HG02970 (cell line): ENCODE measurements around the gene RALGAPA1.

Experiments
- ATAC-seq: cut with Tn5 transposase; IDR thresholded peaks from one replicate; pipeline ENCODE4 v1.9.1; 2021; ENCODE audit warnings: mild to moderate bottlenecking, moderate library complexity, moderate number of reproducible peaks; ENCODE audit not compliant: unreplicated experiment, low FRiP score

RALGAPA1 gene

GRCh38 chr14:35504260-35504659, 304.8 kb downstream of the RALGAPA1 start:
- no peak for ATAC-seq

GRCh38 chr14:35503646-35504045, 305.4 kb downstream of the RALGAPA1 start:
- ATAC-seq: no peak

- ATAC-seq: no peak
These were observed 309.9 kb downstream of the RALGAPA1 start for GRCh38 chr14:35499180-35499579.

GRCh38 chr14:35495278-35495677, 313.8 kb downstream of the RALGAPA1 start:
- no peak for ATAC-seq

GRCh38 chr14:35492569-35493014, 316.5 kb downstream of the RALGAPA1 start:
- ATAC-seq: no peak
